ENCODE results near the gene KLHL29.

The KLHL29 gene

DNA sequence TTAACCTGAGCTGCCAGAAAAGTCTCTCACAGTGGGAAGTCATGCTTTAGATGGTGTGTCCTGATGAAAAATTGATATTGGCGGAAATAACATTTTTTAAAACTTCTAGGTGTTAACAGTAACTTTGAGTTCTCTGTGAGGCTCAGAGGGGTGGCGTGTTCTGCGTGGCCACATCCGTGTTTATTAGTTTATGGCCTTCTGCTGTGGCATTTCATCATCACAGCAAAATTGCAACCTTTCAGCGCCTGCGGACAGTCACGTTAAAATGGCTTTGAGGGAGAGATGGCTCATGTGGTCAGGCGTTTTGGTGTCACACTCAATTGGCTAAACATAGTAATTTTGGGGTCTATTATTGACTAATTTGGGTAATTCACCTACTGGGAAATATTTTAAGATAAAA, 42.4 kb downstream of the KLHL29 start:
- Histone ChIP-seq H3K4me1 (ENCODE audit: insufficient read depth, low read length, poor library complexity, severe bottlenecking) (peaks cover 5% of the 10 kb centered on the region), H3K4me3 (ENCODE audit: low read length, poor library complexity, severe bottlenecking) (no peak overlapping the region), H3K79me2 (ENCODE audit: insufficient read depth, low read length) (no peaks in the 10 kb centered on the region), H3F3A (ENCODE audit: low read depth) (no peaks in the 10 kb centered on the region), H3K9ac (ENCODE audit: low read depth, low read length, poor library complexity, severe bottlenecking) (no peak overlapping the region), H4K20me1 (ENCODE audit: insufficient read depth, low read length, poor library complexity, severe bottlenecking) (no peaks in the 10 kb centered on the region), H3K4me2 (ENCODE audit: low read depth, low read length, poor library complexity, severe bottlenecking) (no peak overlapping the region), H3K36me3 (ENCODE audit: insufficient read depth, low read length) (no peaks in the 10 kb centered on the region), H3K27me3 (ENCODE audit: insufficient read depth, low read length, poor library complexity, severe bottlenecking) (no peaks in the 10 kb centered on the region), H2AFZ (ENCODE audit: low read length) (no peak overlapping the region), H3K9me3 (ENCODE audit: insufficient read depth, low read depth, low read length) (no peaks in the 10 kb centered on the region), H3K9me2 (replicated peaks; ENCODE audit: low read depth, low read length) (no peaks in the 10 kb centered on the region)
- TF ChIP-seq, protein P1, sequence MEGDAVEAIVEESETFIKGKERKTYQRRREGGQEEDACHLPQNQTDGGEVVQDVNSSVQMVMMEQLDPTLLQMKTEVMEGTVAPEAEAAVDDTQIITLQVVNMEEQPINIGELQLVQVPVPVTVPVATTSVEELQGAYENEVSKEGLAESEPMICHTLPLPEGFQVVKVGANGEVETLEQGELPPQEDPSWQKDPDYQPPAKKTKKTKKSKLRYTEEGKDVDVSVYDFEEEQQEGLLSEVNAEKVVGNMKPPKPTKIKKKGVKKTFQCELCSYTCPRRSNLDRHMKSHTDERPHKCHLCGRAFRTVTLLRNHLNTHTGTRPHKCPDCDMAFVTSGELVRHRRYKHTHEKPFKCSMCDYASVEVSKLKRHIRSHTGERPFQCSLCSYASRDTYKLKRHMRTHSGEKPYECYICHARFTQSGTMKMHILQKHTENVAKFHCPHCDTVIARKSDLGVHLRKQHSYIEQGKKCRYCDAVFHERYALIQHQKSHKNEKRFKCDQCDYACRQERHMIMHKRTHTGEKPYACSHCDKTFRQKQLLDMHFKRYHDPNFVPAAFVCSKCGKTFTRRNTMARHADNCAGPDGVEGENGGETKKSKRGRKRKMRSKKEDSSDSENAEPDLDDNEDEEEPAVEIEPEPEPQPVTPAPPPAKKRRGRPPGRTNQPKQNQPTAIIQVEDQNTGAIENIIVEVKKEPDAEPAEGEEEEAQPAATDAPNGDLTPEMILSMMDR (conservative IDR thresholded peaks at IDR 0.05; ENCODE audit: low read length), result no peak
- TF ChIP-seq EZH2phosphoT487 (IDR thresholded peaks at IDR 0.05; ENCODE audit: borderline replicate concordance), result no peak

DNA sequence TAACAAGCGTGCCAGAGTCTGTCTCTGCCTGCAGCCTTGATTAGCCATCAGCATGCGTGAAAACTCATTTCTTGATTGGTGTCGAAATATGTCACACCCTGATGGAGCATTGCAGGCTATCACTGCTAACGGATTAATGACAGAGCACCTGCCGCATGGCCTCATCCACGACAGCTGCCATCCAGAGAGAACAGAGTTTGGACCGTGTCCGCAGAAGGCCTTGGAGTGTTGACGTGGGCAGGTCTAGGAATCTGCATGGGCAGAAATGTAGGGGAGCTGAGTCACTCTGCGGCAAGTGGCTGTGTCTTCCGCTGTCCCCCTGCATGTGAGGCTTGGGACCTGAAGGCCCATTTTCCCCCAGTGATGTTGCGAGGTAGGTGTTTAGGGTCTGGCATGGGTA, 43.0 kb downstream of the KLHL29 start:
- Histone ChIP-seq H3K36me3 (ENCODE audit: insufficient read depth, low read length) (no peaks in the 10 kb centered on the region), H3K9me3 (ENCODE audit: insufficient read depth, low read depth, low read length) (no peaks in the 10 kb centered on the region), H3K4me2 (ENCODE audit: low read depth, low read length, poor library complexity, severe bottlenecking) (no peak overlapping the region), H2AFZ (ENCODE audit: low read length) (no peak overlapping the region), H3K4me1 (ENCODE audit: insufficient read depth, low read length, poor library complexity, severe bottlenecking) (peaks cover 5% of the 10 kb centered on the region), H3K79me2 (ENCODE audit: insufficient read depth, low read length) (no peaks in the 10 kb centered on the region), H3K27me3 (ENCODE audit: insufficient read depth, low read length, poor library complexity, severe bottlenecking) (no peaks in the 10 kb centered on the region), H4K20me1 (ENCODE audit: insufficient read depth, low read length, poor library complexity, severe bottlenecking) (no peaks in the 10 kb centered on the region), H3F3A (ENCODE audit: low read depth) (no peaks in the 10 kb centered on the region), H3K9me2 (replicated peaks; ENCODE audit: low read depth, low read length) (no peaks in the 10 kb centered on the region), H3K9ac (ENCODE audit: low read depth, low read length, poor library complexity, severe bottlenecking) (no peak overlapping the region), H3K4me3 (ENCODE audit: low read length, poor library complexity, severe bottlenecking) (no peak overlapping the region)
- TF ChIP-seq, protein P1 (conservative IDR thresholded peaks at IDR 0.05; ENCODE audit: low read length), result no peak
- TF ChIP-seq EZH2phosphoT487 (IDR thresholded peaks at IDR 0.05; ENCODE audit: borderline replicate concordance), result no peak

DNA sequence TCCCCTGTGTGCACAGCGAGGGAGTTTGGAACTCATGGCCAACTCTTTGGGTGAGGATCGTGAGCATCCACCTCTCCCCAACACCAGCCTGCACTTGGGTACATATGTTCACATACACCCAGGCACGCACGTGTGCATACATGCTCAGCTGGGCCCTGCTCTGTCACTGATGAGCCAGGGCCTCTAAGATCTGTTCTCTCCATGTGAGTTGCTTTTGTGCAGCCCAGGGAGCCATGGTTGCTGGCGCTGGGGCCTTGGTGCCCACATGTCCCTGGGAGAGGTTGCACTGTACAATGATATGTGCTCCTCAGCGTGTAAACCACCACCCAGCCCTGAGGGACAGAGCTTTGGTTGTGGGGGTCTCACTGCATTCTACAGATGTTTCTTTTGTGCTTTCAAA, 44.1 kb downstream of the KLHL29 start:
- no peak for TF ChIP-seq EZH2phosphoT487 (IDR thresholded peaks at IDR 0.05; ENCODE audit: borderline replicate concordance)
- TF ChIP-seq, protein P1 (conservative IDR thresholded peaks at IDR 0.05; ENCODE audit: low read length), result no peak

More for the DNA sequence above, 44.1 kb downstream of the KLHL29 start:
- H3F3A ChIP-seq (ENCODE audit: low read depth), result no peaks in the 10 kb centered on the region
- H3K27me3 ChIP-seq (ENCODE audit: insufficient read depth, low read length, poor library complexity, severe bottlenecking), result no peaks in the 10 kb centered on the region
- no peaks in the 10 kb centered on the region for H3K9me3 ChIP-seq (ENCODE audit: insufficient read depth, low read depth, low read length)
- H3K36me3 ChIP-seq (ENCODE audit: insufficient read depth, low read length), result no peaks in the 10 kb centered on the region
- no peaks in the 10 kb centered on the region for H4K20me1 ChIP-seq (ENCODE audit: insufficient read depth, low read length, poor library complexity, severe bottlenecking)
- no peak overlapping the region for H3K9ac ChIP-seq (ENCODE audit: low read depth, low read length, poor library complexity, severe bottlenecking)
- no peak overlapping the region for H3K4me3 ChIP-seq (ENCODE audit: low read length, poor library complexity, severe bottlenecking)
- no peaks in the 10 kb centered on the region for H3K79me2 ChIP-seq (ENCODE audit: insufficient read depth, low read length)
- peaks cover 1% of the 10 kb centered on the region for H3K4me1 ChIP-seq (ENCODE audit: insufficient read depth, low read length, poor library complexity, severe bottlenecking)
- H3K9me2 ChIP-seq (replicated peaks; ENCODE audit: low read depth, low read length), result no peaks in the 10 kb centered on the region
- no peak overlapping the region for H3K4me2 ChIP-seq (ENCODE audit: low read depth, low read length, poor library complexity, severe bottlenecking)
- no peak overlapping the region for H2AFZ ChIP-seq (ENCODE audit: low read length)

Measured in Loucy (cell line).